Measurements from ENCODE around the gene PTPRN. TPM values are rescaled to one million over a fixed set of nuclear protein-coding genes. Genes with fewer than 3 reads are reported as not detected.

PTPRN gene
- total and polyA plus RNA-seq, 2 donors (not counting 3 experiments of a cell fraction or from before 2014, with no cell fraction given) = not detected

DNA sequence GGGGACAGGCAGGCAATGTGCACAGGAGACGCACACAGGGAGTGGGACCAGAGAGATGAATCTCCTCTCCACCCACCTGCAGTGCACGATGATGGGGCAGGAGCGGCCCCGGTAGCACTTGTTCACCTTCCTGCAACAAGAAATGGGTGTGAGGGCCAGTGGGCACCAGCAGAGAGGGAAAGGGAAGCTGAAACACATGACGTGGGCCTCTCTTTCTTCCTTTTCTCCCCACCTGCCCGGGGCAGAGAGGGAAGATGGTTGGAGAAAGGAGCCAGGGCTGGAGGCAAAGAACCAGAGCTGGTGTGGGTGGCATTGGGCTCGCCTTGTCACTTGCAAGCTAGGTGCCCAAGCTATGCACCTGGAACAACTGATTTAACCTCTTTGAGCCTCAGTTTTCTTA is 17.8 kb downstream of the PTPRN start:
- no peaks in the 10 kb centered on the region for H3K9me3 ChIP-seq (replicated peaks; ENCODE audit: control insufficient read depth, insufficient read depth, low read length)
- H3K9me1 ChIP-seq (replicated peaks; ENCODE audit: control insufficient read depth, extremely low read depth, insufficient read depth, low read length) = no peaks in the 10 kb centered on the region
- dilution Hi-C loops (cut with MboI; ENCODE audit: extremely low pct_ligation_motif_present, low sequenced_read_pairs) (no loop called here), intact Hi-C loops (cut with micrococcal nuclease) (no loop called here)
- H3K36me3 ChIP-seq (ENCODE audit: control insufficient read depth in 2 of 2, extremely low read depth in 1 of 2, insufficient read depth in 2 of 2, low read length in 2 of 2) = no peaks in the 10 kb centered on the region
- H3K27ac ChIP-seq (ENCODE audit: insufficient read depth, low read depth, low read length) = no peak overlapping the region
- H3K4me3 ChIP-seq (replicated peaks in 1 of 3; ENCODE audit: insufficient read depth in 1 of 3, low read depth in 1 of 3, low read length in 3 of 3) = no peak overlapping the region
- FAIRE-seq (no peak), DNase-seq (ENCODE audit: low read depth, low spot score) (no peak)
- BruUV-seq (replicated peaks) = no TSS peak
- TF ChIP-seq POLR2A (IDR thresholded peaks at IDR 0.05; ENCODE audit: low read depth, low read length) (no peak), EZH2 (IDR thresholded peaks at IDR 0.05; ENCODE audit: borderline replicate concordance, low read depth, low read length, severe bottlenecking) (no peak), MYC (IDR thresholded peaks at IDR 0.05; ENCODE audit: low read depth, low read length) (no peak), POLR2AphosphoS5 (IDR thresholded peaks at IDR 0.05; ENCODE audit: insufficient read depth, low read depth, low read length) (no peak), GATA2 (IDR thresholded peaks at IDR 0.05; ENCODE audit: insufficient read depth, insufficient read length, low read depth, low read length) (no peak), FOS (IDR thresholded peaks at IDR 0.05; ENCODE audit: borderline replicate concordance, insufficient read depth, low read length) (no peak)
- TF ChIP-seq, protein P1, sequence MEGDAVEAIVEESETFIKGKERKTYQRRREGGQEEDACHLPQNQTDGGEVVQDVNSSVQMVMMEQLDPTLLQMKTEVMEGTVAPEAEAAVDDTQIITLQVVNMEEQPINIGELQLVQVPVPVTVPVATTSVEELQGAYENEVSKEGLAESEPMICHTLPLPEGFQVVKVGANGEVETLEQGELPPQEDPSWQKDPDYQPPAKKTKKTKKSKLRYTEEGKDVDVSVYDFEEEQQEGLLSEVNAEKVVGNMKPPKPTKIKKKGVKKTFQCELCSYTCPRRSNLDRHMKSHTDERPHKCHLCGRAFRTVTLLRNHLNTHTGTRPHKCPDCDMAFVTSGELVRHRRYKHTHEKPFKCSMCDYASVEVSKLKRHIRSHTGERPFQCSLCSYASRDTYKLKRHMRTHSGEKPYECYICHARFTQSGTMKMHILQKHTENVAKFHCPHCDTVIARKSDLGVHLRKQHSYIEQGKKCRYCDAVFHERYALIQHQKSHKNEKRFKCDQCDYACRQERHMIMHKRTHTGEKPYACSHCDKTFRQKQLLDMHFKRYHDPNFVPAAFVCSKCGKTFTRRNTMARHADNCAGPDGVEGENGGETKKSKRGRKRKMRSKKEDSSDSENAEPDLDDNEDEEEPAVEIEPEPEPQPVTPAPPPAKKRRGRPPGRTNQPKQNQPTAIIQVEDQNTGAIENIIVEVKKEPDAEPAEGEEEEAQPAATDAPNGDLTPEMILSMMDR (IDR thresholded peaks at IDR 0.05; ENCODE audit: extremely low read depth in 1 of 2, insufficient read depth in 1 of 2, low read depth in 1 of 2, low read length in 2 of 2) = no peak
- TF ChIP-seq, protein P2, sequence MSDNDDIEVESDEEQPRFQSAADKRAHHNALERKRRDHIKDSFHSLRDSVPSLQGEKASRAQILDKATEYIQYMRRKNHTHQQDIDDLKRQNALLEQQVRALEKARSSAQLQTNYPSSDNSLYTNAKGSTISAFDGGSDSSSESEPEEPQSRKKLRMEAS (IDR thresholded peaks at IDR 0.05; ENCODE audit: insufficient read depth, insufficient read length) = no peak
- H3K27me3 ChIP-seq (ENCODE audit: control insufficient read depth in 2 of 2, insufficient read depth in 2 of 2, low read length in 2 of 2) = peaks cover 0 to 1% of the 10 kb centered on the region in 2 experiments
- CTCF ChIA-PET = interaction anchor here (0.6 to 11.2 kb wide), 2 partner anchors 10 to 96 kb away, joined by 4 to 253 read pairs; partner anchors contain the start of gene DNAJB2
- no peak overlapping the region for H3K4me2 ChIP-seq (ENCODE audit: insufficient read depth, low read length)
- no peaks in the 10 kb centered on the region for H3K79me2 ChIP-seq (ENCODE audit: control insufficient read depth, insufficient read depth, low read length)
- peaks cover 4% of the 10 kb centered on the region for H3K4me1 ChIP-seq (ENCODE audit: control insufficient read depth, extremely low read depth, insufficient read depth, low read length)
- no peak overlapping the region for H3K9ac ChIP-seq (replicated peaks; ENCODE audit: extremely low read depth, insufficient read depth, low read length)
- no peaks in the 10 kb centered on the region for H4K20me1 ChIP-seq (replicated peaks; ENCODE audit: control insufficient read depth, extremely low read depth, insufficient read depth, low read length)
- POLR2A ChIA-PET = no interaction called here
- H2AFZ ChIP-seq (ENCODE audit: low read depth, low read length) = no peak overlapping the region

Measured in endothelial cell of umbilical vein (primary cell).